Breast epithelium (tissue), 4 donors: ENCODE data around the gene GNG7. TPM values are rescaled to one million over a fixed set of nuclear protein-coding genes. Genes with fewer than 3 reads are reported as not detected.

Source experiments
- DNase-seq, 2 donors: peaks; one replicate each; pipeline ENCODE4 v3.0.0-alpha.2; 2019; ENCODE audit warnings: low spot score in 2 of 2
- H3K27ac ChIP-seq, 2 donors: fragments of 200-600 bp; sonication (generic) in 1 of 2; one replicate each; pipeline ENCODE4 v1.5.1; 2016 to 2019; ENCODE audit warnings: mild to moderate bottlenecking in 1 of 2
- H3K27me3 ChIP-seq, 2 donors: fragments of 200-600 bp; sonication (generic) in 1 of 2; one replicate each; pipeline versions ENCODE4 v1.5.1 to v1.6.0; 2017 to 2019; ENCODE audit warnings: control low read depth in 1 of 2, mild to moderate bottlenecking in 1 of 2
- H3K36me3 ChIP-seq: fragments of 200-600 bp; one replicate; pipeline ENCODE4 v1.5.1; 2019
- H3K4me1 ChIP-seq, 2 donors: fragments of 200-600 bp; sonication (generic); one replicate each; pipeline ENCODE4 v1.5.1; 2016 to 2019; ENCODE audit warnings: control low read depth in 1 of 2
- H3K4me3 ChIP-seq, 3 donors: fragments of 200-600 bp; sonication (generic); 1 replicate in 2 of 3; 2 replicates in 1 of 3; pipeline ENCODE4 v1.5.1; 2016 to 2019; ENCODE audit warnings: mild to moderate bottlenecking in 3 of 3, moderate library complexity in 2 of 3
- H3K9me3 ChIP-seq, 2 donors: fragments of 200-600 bp; sonication (generic) in 1 of 2; one replicate each; pipeline ENCODE4 v1.5.1; 2016 to 2019; ENCODE audit warnings: control low read depth in 1 of 2
- POLR2A ChIP-seq: fragments of 450-650 bp; IDR thresholded peaks from one replicate; pipeline ENCODE4 v1.6.1; 2016; ENCODE audit warnings: antibody characterized with exemption, mild to moderate bottlenecking, moderate library complexity
- POLR2AphosphoS5 ChIP-seq, 3 donors: sonication (generic); formaldehyde crosslinking; IDR thresholded peaks; one replicate each; pipeline ENCODE4 v1.6.1; 2017; ENCODE audit warnings: antibody characterized with exemption in 3 of 3
- intact Hi-C: fragments of 100-400 bp; cut with DNase I; formaldehyde crosslinking; loops from one replicate; pipeline ENCODE4 v1.15.1; 2023; ENCODE audit warnings: low total_unique reads
- total RNA-seq, 3 donors: library from RNA; depleted of rRNA; stranded (reverse); fragments of >200 nt; gene quantifications; one replicate each; pipeline ENCODE4 v1.1.0, GENCODE V29; 2016
- TF ChIP-seq, protein P1 (sequence below), 3 donors: fragments of 450-650 bp; IDR thresholded peaks; one replicate each; pipeline ENCODE4 v1.5.1; 2016 to 2017; ENCODE audit warnings: antibody characterized with exemption in 3 of 3, mild to moderate bottlenecking in 3 of 3, moderate library complexity in 3 of 3

The GNG7 gene
- total RNA-seq, 3 donors from 2014 or later, result 1.6 to 7.8 (median 4.3) TPM

DNA sequence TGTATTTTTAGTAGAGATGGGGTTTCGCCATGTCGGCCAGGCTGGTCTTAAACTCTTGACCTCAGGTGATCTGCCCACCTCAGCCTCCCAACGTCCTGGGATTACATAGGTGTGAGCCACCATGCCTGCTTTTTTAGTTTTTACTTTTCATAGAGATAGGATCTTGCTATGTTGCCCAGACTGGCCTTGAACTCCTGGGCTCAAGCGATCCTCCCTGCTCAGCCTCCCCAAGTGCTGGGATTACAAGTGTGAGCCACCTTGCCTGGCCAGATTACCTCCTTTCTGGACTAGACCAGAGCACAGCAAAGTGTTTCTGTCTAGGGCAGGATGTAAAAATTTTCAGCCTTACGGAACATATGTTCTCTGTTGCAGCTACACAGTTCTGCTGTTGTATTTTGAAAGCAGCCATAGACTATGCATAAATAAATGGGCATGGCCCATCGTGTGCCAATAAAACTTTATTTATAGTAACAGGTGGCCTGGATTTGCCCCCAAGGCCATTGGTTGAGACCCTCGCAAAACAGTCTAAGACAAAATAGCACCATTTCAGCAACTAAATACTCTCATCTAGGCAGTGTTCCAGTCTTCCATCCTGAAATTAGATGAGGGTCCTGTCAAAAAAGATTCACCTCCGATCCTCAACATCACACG, 36.0 kb downstream of the GNG7 start:
- no peaks in the 10 kb centered on the region for H3K27me3 ChIP-seq
- no peaks in the 10 kb centered on the region for H3K4me1 ChIP-seq
- no peak overlapping the region for H3K4me3 ChIP-seq
- H3K36me3 ChIP-seq, result no peaks in the 10 kb centered on the region
- intact Hi-C loops, result no loop called here
- DNase-seq, result no peak
- H3K27ac ChIP-seq, result no peak overlapping the region
- peaks cover 0 to 3% of the 10 kb centered on the region in 2 donors for H3K9me3 ChIP-seq
- TF ChIP-seq POLR2AphosphoS5 (IDR thresholded peaks at IDR 0.05) (no peak), POLR2A (no peak)
- TF ChIP-seq, protein P1, sequence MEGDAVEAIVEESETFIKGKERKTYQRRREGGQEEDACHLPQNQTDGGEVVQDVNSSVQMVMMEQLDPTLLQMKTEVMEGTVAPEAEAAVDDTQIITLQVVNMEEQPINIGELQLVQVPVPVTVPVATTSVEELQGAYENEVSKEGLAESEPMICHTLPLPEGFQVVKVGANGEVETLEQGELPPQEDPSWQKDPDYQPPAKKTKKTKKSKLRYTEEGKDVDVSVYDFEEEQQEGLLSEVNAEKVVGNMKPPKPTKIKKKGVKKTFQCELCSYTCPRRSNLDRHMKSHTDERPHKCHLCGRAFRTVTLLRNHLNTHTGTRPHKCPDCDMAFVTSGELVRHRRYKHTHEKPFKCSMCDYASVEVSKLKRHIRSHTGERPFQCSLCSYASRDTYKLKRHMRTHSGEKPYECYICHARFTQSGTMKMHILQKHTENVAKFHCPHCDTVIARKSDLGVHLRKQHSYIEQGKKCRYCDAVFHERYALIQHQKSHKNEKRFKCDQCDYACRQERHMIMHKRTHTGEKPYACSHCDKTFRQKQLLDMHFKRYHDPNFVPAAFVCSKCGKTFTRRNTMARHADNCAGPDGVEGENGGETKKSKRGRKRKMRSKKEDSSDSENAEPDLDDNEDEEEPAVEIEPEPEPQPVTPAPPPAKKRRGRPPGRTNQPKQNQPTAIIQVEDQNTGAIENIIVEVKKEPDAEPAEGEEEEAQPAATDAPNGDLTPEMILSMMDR (IDR thresholded peaks at IDR 0.05), result no peak

DNA sequence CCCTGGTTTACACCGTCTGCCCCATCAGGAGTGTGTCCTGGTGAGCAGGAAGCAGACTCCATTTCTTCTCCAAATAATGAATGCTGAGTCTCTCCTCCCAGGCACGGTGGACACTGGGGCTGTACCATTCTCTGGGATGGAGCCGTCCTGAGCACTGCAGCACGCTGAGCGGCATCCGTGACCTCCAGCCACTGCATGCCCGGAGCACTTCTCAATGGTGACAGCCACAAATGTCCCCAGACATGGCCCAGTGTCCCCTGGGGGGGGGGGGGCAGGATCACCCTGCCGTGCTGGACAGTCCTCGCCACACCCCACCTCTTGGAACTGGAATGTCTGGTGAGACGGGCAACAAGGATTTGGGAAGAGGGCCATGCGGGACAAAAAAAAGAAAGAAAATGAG, 37.4 kb downstream of the GNG7 start:
- no peak overlapping the region for H3K27ac ChIP-seq
- intact Hi-C loops, result no loop called here
- no peak overlapping the region for H3K4me3 ChIP-seq
- TF ChIP-seq POLR2AphosphoS5 (IDR thresholded peaks at IDR 0.05) (no peak), POLR2A (no peak)
- TF ChIP-seq, protein P1 (IDR thresholded peaks at IDR 0.05), result no peak
- DNase-seq, result no peak
- H3K4me1 ChIP-seq, result no peaks in the 10 kb centered on the region
- H3K9me3 ChIP-seq, result peaks cover 0 to 4% of the 10 kb centered on the region in 2 donors
- H3K27me3 ChIP-seq, result no peaks in the 10 kb centered on the region
- no peaks in the 10 kb centered on the region for H3K36me3 ChIP-seq

DNA sequence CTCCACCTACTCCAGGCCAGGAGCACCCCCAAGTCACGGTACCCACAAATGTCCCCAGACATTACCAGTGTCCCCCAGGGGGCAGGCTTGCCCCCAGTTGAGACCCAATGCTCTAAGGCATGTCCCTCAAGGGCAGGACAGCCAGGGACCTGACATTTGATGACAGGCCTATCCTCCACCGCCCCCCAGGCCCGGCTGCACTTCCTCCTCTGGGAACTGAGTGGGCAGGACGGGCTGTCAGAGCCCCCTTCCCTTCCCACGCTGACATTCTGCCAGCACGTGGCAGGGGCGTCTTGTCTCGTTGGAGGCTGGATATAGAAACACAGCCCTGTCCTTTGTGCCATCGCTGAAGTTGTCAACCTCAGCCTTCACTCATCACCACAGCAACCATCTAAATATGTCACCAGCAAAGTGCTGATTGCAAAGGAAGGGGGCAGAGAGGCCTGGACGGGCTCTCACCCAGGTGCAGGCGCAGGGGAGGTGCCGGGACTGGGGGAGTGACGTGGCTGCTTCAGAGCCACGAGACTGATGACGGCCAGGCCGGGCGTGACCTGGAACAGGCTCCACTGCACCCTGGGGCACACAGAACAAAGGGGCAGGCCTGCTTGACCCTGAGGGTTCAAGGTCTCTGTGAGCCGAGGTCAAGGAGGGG, 38.4 kb downstream of the GNG7 start:
- peaks cover 0 to 4% of the 10 kb centered on the region in 2 donors for H3K9me3 ChIP-seq
- no peaks in the 10 kb centered on the region for H3K36me3 ChIP-seq
- TF ChIP-seq POLR2AphosphoS5 (IDR thresholded peaks at IDR 0.05) (no peak), POLR2A (no peak)
- TF ChIP-seq, protein P1 (IDR thresholded peaks at IDR 0.05), result no peak
- DNase-seq, result no peak
- H3K4me3 ChIP-seq, result no peak overlapping the region
- no peak overlapping the region for H3K27ac ChIP-seq
- no peaks in the 10 kb centered on the region for H3K4me1 ChIP-seq
- intact Hi-C loops, result no loop called here
- no peaks in the 10 kb centered on the region for H3K27me3 ChIP-seq

DNA sequence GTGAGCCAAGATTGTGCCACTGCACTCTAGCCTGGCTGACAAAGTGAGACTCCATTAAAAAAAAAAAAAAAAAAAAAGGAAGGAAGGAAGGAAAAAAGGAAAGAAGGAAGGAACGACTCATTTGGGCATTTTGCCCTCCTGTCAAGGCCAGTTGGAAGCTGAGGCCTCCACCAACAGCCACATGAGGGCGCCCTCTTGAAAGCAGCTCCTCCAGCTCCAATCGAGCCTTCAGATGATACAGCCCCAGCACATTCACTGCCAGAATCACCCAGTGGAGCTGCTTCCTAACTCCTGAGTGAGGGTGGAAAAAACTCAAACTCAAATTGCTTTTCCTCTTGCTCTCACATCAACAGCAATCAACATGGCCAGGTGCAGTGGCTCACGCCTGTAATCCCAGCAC, 40.9 kb downstream of the GNG7 start:
- H3K9me3 ChIP-seq, result peaks cover 0 to 4% of the 10 kb centered on the region in 2 donors
- DNase-seq, result no peak
- no peaks in the 10 kb centered on the region for H3K36me3 ChIP-seq
- TF ChIP-seq POLR2AphosphoS5 (IDR thresholded peaks at IDR 0.05) (no peak), POLR2A (no peak)
- TF ChIP-seq, protein P1 (IDR thresholded peaks at IDR 0.05), result no peak
- no peak overlapping the region for H3K4me3 ChIP-seq
- H3K4me1 ChIP-seq, result no peaks in the 10 kb centered on the region
- no peak overlapping the region for H3K27ac ChIP-seq
- H3K27me3 ChIP-seq, result no peaks in the 10 kb centered on the region
- intact Hi-C loops, result no loop called here

DNA sequence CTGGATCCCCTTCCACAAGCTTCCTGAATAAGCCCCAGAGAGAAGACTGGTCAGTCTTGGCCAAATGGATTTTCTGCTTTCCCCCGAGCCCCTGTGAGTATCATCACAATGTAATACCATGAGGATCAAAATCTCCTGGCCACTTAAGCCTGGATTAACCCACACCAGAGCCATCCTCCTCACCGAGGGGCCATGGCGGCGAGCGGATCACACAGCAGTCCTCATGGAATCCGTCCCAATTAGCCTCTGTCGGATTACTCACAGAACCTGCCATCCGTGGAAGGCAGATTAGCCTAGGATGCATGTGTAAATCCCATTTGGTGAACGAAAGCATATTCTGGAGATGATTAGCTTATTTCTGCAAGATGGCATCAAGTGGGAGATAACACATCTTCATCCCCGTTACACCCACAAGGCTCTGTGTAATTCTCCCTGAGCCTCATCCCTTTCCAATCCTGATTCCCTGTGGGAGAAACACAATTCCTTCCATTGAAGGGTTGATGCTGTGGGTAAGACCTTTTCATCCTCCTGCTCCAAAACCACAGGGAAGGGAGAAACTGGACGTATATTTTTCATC, 42.5 kb downstream of the GNG7 start:
- intact Hi-C loops, result no loop called here
- TF ChIP-seq POLR2A, result no peak
- TF ChIP-seq, protein P1 (IDR thresholded peaks at IDR 0.05), result no peak
- no peak for TF ChIP-seq POLR2AphosphoS5 (IDR thresholded peaks at IDR 0.05)

More for the DNA sequence above, 42.5 kb downstream of the GNG7 start:
- DNase-seq, result no peak
- no peak overlapping the region for H3K4me3 ChIP-seq
- H3K9me3 ChIP-seq, result peaks cover 0 to 4% of the 10 kb centered on the region in 2 donors
- H3K4me1 ChIP-seq, result no peaks in the 10 kb centered on the region
- no peaks in the 10 kb centered on the region for H3K27me3 ChIP-seq
- H3K27ac ChIP-seq, result no peak overlapping the region
- no peaks in the 10 kb centered on the region for H3K36me3 ChIP-seq
